Neural progenitor cell (in vitro differentiated cells): ENCODE measurements around the gene MAP4K1.

Source experiments
- EZH2 ChIP-seq: fragments of 200-600 bp; sonication (generic); IDR thresholded peaks from 2 replicates; pipeline ENCODE4 v1.6.1; 2017; ENCODE audit warnings: antibody characterized with exemption, mild to moderate bottlenecking, moderate library complexity
- EZH2phosphoT487 ChIP-seq: fragments of 200-600 bp; sonication (generic); IDR thresholded peaks from 2 replicates; pipeline ENCODE4 v1.6.1; 2017; ENCODE audit warnings: antibody characterized with exemption
- TF ChIP-seq, protein P1 (sequence below): fragments of 200-600 bp; sonication (generic); IDR thresholded peaks from 2 replicates; pipeline ENCODE4 v1.5.1; 2017; ENCODE audit warnings: antibody characterized with exemption, mild to moderate bottlenecking

DNA sequence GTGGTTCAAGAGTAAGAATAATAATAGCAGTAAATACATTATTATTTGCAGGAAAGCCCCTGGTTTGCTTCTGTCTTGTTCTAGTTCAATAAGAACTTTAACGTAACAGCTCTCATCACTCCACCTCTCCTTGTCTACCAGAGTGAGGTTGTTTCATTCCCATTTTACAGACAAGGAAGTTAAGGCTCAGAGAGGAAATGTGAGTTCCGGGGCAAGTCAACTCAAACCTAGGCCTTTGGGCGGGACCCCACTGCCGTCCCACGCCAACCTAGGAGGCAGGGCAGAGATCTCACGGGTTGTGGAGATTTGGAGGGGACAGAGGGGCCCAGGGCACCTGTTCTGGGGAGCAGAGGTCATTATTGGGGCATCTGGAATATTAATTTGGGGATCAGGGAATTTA is 1.5 kb downstream of the MAP4K1 start:
- TF ChIP-seq, protein P1, sequence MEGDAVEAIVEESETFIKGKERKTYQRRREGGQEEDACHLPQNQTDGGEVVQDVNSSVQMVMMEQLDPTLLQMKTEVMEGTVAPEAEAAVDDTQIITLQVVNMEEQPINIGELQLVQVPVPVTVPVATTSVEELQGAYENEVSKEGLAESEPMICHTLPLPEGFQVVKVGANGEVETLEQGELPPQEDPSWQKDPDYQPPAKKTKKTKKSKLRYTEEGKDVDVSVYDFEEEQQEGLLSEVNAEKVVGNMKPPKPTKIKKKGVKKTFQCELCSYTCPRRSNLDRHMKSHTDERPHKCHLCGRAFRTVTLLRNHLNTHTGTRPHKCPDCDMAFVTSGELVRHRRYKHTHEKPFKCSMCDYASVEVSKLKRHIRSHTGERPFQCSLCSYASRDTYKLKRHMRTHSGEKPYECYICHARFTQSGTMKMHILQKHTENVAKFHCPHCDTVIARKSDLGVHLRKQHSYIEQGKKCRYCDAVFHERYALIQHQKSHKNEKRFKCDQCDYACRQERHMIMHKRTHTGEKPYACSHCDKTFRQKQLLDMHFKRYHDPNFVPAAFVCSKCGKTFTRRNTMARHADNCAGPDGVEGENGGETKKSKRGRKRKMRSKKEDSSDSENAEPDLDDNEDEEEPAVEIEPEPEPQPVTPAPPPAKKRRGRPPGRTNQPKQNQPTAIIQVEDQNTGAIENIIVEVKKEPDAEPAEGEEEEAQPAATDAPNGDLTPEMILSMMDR = no peak
- TF ChIP-seq EZH2phosphoT487 (no peak), EZH2 (no peak)
